Stimulated activated CD4-positive, alpha-beta T cell treated with anti-CD3 and anti-CD28 coated beads, Interleukin-2, amount 100 ng/mL, for 4 hours (primary cell): ENCODE results near the gene CDKAL1.
"Not testable (repeated sequence)": the region's sequence is repeated elsewhere in the genome, so short reads cannot be mapped to it uniquely, and the experiment has no call there.

Experiments
- DNase-seq: peaks from one replicate; pipeline ENCODE4 v3.0.0-alpha.2; 2020; ENCODE audit warnings: low read depth

The CDKAL1 gene

GRCh38 chr6:21180155-21180554, 645.9 kb downstream of the CDKAL1 start:
- no peak for DNase-seq

- no peak for DNase-seq
Observed at GRCh38 chr6:21180800-21181337, 646.6 kb downstream of the CDKAL1 start.

- no peak for DNase-seq
Observed at GRCh38 chr6:21181866-21182265, 647.6 kb downstream of the CDKAL1 start.

- DNase-seq, result no peak
Observed at GRCh38 chr6:21182589-21182988, 648.3 kb downstream of the CDKAL1 start.

- no peak for DNase-seq
Observed at GRCh38 chr6:21185861-21186478, 651.7 kb downstream of the CDKAL1 start.

- no peak for DNase-seq
Observed at GRCh38 chr6:21186479-21187055, 652.3 kb downstream of the CDKAL1 start.

- DNase-seq, result no peak
Observed at GRCh38 chr6:21187485-21187884, 653.2 kb downstream of the CDKAL1 start.

GRCh38 chr6:21188505-21189223, 654.4 kb downstream of the CDKAL1 start:
- no peak for DNase-seq

- no peak for DNase-seq
Observed at GRCh38 chr6:21189759-21190158, 655.5 kb downstream of the CDKAL1 start.

GRCh38 chr6:21190701-21191100, 656.4 kb downstream of the CDKAL1 start:
- no peak for DNase-seq

GRCh38 chr6:21193790-21194475, 659.7 kb downstream of the CDKAL1 start:
- no peak for DNase-seq

- not testable (repeated sequence) for DNase-seq
Observed at GRCh38 chr6:21195301-21195700, 661.0 kb downstream of the CDKAL1 start.

- DNase-seq, result no peak
Observed at GRCh38 chr6:21198032-21198640, 663.9 kb downstream of the CDKAL1 start.

- no peak for DNase-seq
Observed at GRCh38 chr6:21199262-21199661, 665.0 kb downstream of the CDKAL1 start.

GRCh38 chr6:21200134-21200870, 666.0 kb downstream of the CDKAL1 start:
- no peak for DNase-seq

- DNase-seq, result no peak
Observed at GRCh38 chr6:21201187-21201586, 666.9 kb downstream of the CDKAL1 start.

GRCh38 chr6:21201637-21202350, 667.5 kb downstream of the CDKAL1 start:
- no peak for DNase-seq

GRCh38 chr6:21202521-21202920, 668.3 kb downstream of the CDKAL1 start:
- no peak for DNase-seq

GRCh38 chr6:21204951-21205350, 670.7 kb downstream of the CDKAL1 start:
- DNase-seq, result no peak

GRCh38 chr6:21208081-21208795, 674.0 kb downstream of the CDKAL1 start:
- no peak for DNase-seq
